CD14-positive monocyte (primary cell): ENCODE measurements around the gene STOX2. TPM values are rescaled to one million over a fixed set of nuclear protein-coding genes. Genes with fewer than 3 reads are reported as not detected.

Source experiments
- DNase-seq, 3 donors: peaks; one replicate each; pipeline ENCODE4 v3.0.0-alpha.2; 2011 to 2022
- H2AFZ ChIP-seq: 2 replicates; pipeline ENCODE4 v1.6.0; 2012; ENCODE audit warnings: mild to moderate bottlenecking, low read depth, low read length, inconsistent platforms; ENCODE audit not compliant: insufficient read depth, poor library complexity, severe bottlenecking
- H3K27ac ChIP-seq, 2 donors: 1 replicate in 1 of 2; 2 replicates in 1 of 2; pipeline ENCODE4 v1.5.1; 2012 to 2013; ENCODE audit warnings: low read length in 2 of 2, control low read depth in 1 of 2, inconsistent platforms in 1 of 2, low read depth in 1 of 2, mild to moderate bottlenecking in 1 of 2
- H3K27me3 ChIP-seq, 2 donors: one replicate each; pipeline versions ENCODE4 v1.6.0 to v1.6.1; 2011 to 2013; ENCODE audit warnings: low read length in 2 of 2; ENCODE audit not compliant: control insufficient read depth in 2 of 2, insufficient read depth in 2 of 2
- H3K36me3 ChIP-seq, 2 donors: replicated peaks in 1 of 2; 1 replicate in 1 of 2; 2 replicates in 1 of 2; pipeline versions ENCODE4 v1.5.1 to v1.6.1; 2012 to 2013; ENCODE audit warnings: low read length in 2 of 2, control low read depth in 1 of 2, inconsistent platforms in 1 of 2, mild to moderate bottlenecking in 1 of 2; ENCODE audit not compliant: insufficient read depth in 2 of 2, control insufficient read depth in 1 of 2
- H3K4me1 ChIP-seq, 2 donors: 1 replicate in 1 of 2; 2 replicates in 1 of 2; pipeline versions ENCODE4 v1.5.1 to v1.6.1; 2012 to 2013; ENCODE audit warnings: low read length in 2 of 2, control low read depth in 1 of 2, inconsistent platforms in 1 of 2, mild to moderate bottlenecking in 1 of 2, moderate library complexity in 1 of 2; ENCODE audit not compliant: insufficient read depth in 2 of 2, control insufficient read depth in 1 of 2
- H3K4me2 ChIP-seq: replicated peaks from 2 replicates; pipeline ENCODE3; 2012; ENCODE audit warnings: low read length, moderate library complexity, mild to moderate bottlenecking; ENCODE audit not compliant: poor library complexity, severe bottlenecking; ENCODE audit errors: extremely low read depth
- H3K4me3 ChIP-seq, 3 experiments: fragments of 200-600 bp in 1 of 3; sonication (generic) in 1 of 3; replicated peaks in 1 of 3; 1 replicate in 2 of 3; 2 replicates in 1 of 3; pipeline ENCODE4 v1.5.1; 2011 to 2013; ENCODE audit warnings: low read length in 3 of 3, mild to moderate bottlenecking in 3 of 3, control low read depth in 2 of 3, low read depth in 2 of 3, inconsistent platforms in 1 of 3, moderate library complexity in 1 of 3
- H3K79me2 ChIP-seq: 2 replicates; pipeline ENCODE4 v1.6.0; 2012; ENCODE audit warnings: mild to moderate bottlenecking, control low read depth, inconsistent platforms, low read length, moderate library complexity; ENCODE audit not compliant: insufficient read depth
- H3K9ac ChIP-seq: 2 replicates; pipeline ENCODE4 v1.6.0; 2017; ENCODE audit warnings: low read length, mild to moderate bottlenecking; ENCODE audit not compliant: insufficient read depth, poor library complexity, severe bottlenecking
- H3K9me3 ChIP-seq, 2 donors: replicated peaks in 1 of 2; 1 replicate in 1 of 2; 2 replicates in 1 of 2; pipeline versions ENCODE4 v1.5.1 to v1.6.1; 2012 to 2013; ENCODE audit warnings: low read length in 2 of 2, control low read depth in 1 of 2; ENCODE audit not compliant: control insufficient read depth in 1 of 2, insufficient read depth in 1 of 2
- H4K20me1 ChIP-seq: 2 replicates; pipeline ENCODE4 v1.6.0; 2012; ENCODE audit warnings: mild to moderate bottlenecking, low read length, control low read depth, moderate library complexity; ENCODE audit not compliant: insufficient read depth
- H3K27ac Mint-ChIP-seq, 7 donors: one replicate each; pipeline ENCODE4 v1.8.0; 2020; ENCODE audit warnings: mild to moderate bottlenecking in 7 of 7, mixed read lengths in 7 of 7, moderate library complexity in 6 of 7, inconsistent platforms in 2 of 7
- H3K27me3 Mint-ChIP-seq, 3 donors: one replicate each; pipeline ENCODE4 v1.8.0; 2021 to 2022; ENCODE audit warnings: low read depth in 3 of 3, mild to moderate bottlenecking in 3 of 3, mixed read lengths in 3 of 3, moderate library complexity in 3 of 3, inconsistent platforms in 1 of 3
- H3K36me3 Mint-ChIP-seq, 2 donors: one replicate each; pipeline ENCODE4 v1.8.0; 2020; ENCODE audit warnings: mixed read lengths in 2 of 2, inconsistent platforms in 1 of 2, mild to moderate bottlenecking in 1 of 2
- H3K4me1 Mint-ChIP-seq: one replicate; pipeline ENCODE4 v1.8.0; 2020; ENCODE audit warnings: mild to moderate bottlenecking, mixed read lengths
- H3K4me3 Mint-ChIP-seq, 2 donors: one replicate each; pipeline ENCODE4 v1.8.0; 2020; ENCODE audit warnings: mild to moderate bottlenecking in 2 of 2, mixed read lengths in 2 of 2, moderate library complexity in 1 of 2
- H3K9me3 Mint-ChIP-seq, 7 donors: one replicate each; pipeline ENCODE4 v1.8.0; 2020 to 2022; ENCODE audit warnings: mixed read lengths in 7 of 7, mild to moderate bottlenecking in 6 of 7, moderate library complexity in 6 of 7, inconsistent platforms in 2 of 7
- CTCF ChIP-seq: fragments of 200-600 bp; IDR thresholded peaks from one replicate; pipeline ENCODE4 v1.8.0; 2022; ENCODE audit warnings: antibody characterized with exemption, mild to moderate bottlenecking
- WGBS: methylation state at CpG from one replicate; pipeline ENCODE4 v1.1.5; 2013; ENCODE audit warnings: missing lambda C conversion rate; ENCODE audit not compliant: insufficient coverage; 5-methylcytosine and 5-hydroxymethylcytosine counted together
- intact Hi-C, 2 donors: fragments of 100-400 bp; cut with micrococcal nuclease; formaldehyde crosslinking; loops; one replicate each; pipeline versions ENCODE4 v1.15.0 to v1.15.1; 2023
- polyA minus RNA-seq: library from RNA; depleted of rRNA, polyadenylated mRNA; stranded (reverse); fragments of >200 nt; gene quantifications from 2 replicates; pipeline ENCODE4 v1.2.3, GENCODE V29; 2012
- polyA plus RNA-seq, 3 donors: library from polyadenylated mRNA; depleted of rRNA in 1 of 3; unstranded in 2 of 3; stranded (reverse) in 1 of 3; fragments of 300-500 nt in 2 of 3; fragments of >200 nt in 1 of 3; fragmentation: Illumina TruSeq in 2 of 3; gene quantifications; 1 replicate in 2 of 3; 2 replicates in 1 of 3; pipeline ENCODE4 v1.2.3, GENCODE V29; 2012 to 2021
- total RNA-seq, 12 experiments: library from RNA in 1 of 12; stranded (reverse) in 1 of 12; fragments of 120-200 nt in 1 of 12; gene quantifications; one replicate each; pipeline ENCODE4 v1.2.4 and lab custom pipeline; 2013 to 2026; ENCODE audit warnings: mixed read lengths in 6 of 12, inconsistent platforms in 1 of 12

The STOX2 gene
- 0.08 TPM for total RNA-seq (2013)
- polyA plus RNA-seq (under 1 TPM in 1 of 3 donors, not detected in 2; 0.01 TPM), polyA minus RNA-seq (0.14 and 0.24 TPM in 2 replicates), total RNA-seq (lab: John Stamatoyannopoulos, UW) (1.1 to 9.4 (median 4.6) reads per million in 11 experiments)

- peaks cover 0 to 15% (median 6%) of the 10 kb centered on the region in 7 donors for H3K9me3 Mint-ChIP-seq
- no peaks in the 10 kb centered on the region for H4K20me1 ChIP-seq
- H3K27me3 Mint-ChIP-seq = peaks cover 48 to 69% (median 54%) of the 10 kb centered on the region in 3 donors
- peak within 1 kb of the TSS; percentile 20 to 73 (median 47) for H3K4me3 ChIP-seq
- peaks cover 35 to 64% of the 10 kb centered on the region in 2 donors for H3K27me3 ChIP-seq
- peak within 1 kb of the TSS; percentile 78 to 87 for H3K4me3 Mint-ChIP-seq
- intact Hi-C loops = no loop called here
- peak; percentile 25 to 49 (median 44) for DNase-seq
- WGBS = 1% methylated on average over 40 of the region's 45 CpGs
- peak within 1 kb of the TSS; percentile 84 for H3K4me2 ChIP-seq
- no peak within 1 kb of the TSS for H3K9ac ChIP-seq
- H3K79me2 ChIP-seq = no peaks in the 10 kb centered on the region
- H2AFZ ChIP-seq = peak within 1 kb of the TSS; percentile 74
- no peak for TF ChIP-seq CTCF
- H3K9me3 ChIP-seq = peaks cover 0 to 11% of the 10 kb centered on the region in 2 donors
- H3K4me1 ChIP-seq = peaks cover 15 to 23% of the 10 kb centered on the region in 2 donors
- H3K36me3 ChIP-seq = no peaks in the 10 kb centered on the region
- H3K27ac ChIP-seq = no peak within 1 kb of the TSS
- peaks cover 0 to 3% of the 10 kb centered on the region in 2 donors for H3K36me3 Mint-ChIP-seq
- H3K4me1 Mint-ChIP-seq = peaks cover 17% of the 10 kb centered on the region
- no peak within 1 kb of the TSS for H3K27ac Mint-ChIP-seq
Measured at GRCh38 chr4:183905081-183905592, at the start of gene STOX2. STOX2 (plus strand) TSS chr4:183905307; CDS start chr4:183906791, 1,484 bp downstream.

GRCh38 chr4:183855323-183856190, 49.5 kb upstream of the STOX2 start:
- no peaks in the 10 kb centered on the region for H3K4me1 ChIP-seq
- no peaks in the 10 kb centered on the region for H3K9me3 ChIP-seq
- H3K27ac ChIP-seq = no peak overlapping the region
- no peak for TF ChIP-seq CTCF
- 93% methylated on average over 8 of the region's 14 CpGs for WGBS
- no peak overlapping the region for H3K4me3 ChIP-seq
- H3K36me3 ChIP-seq = no peaks in the 10 kb centered on the region
- no peak overlapping the region for H2AFZ ChIP-seq
- peaks cover 0 to 5% (median 5%) of the 10 kb centered on the region in 3 donors for H3K27me3 Mint-ChIP-seq
- H3K36me3 Mint-ChIP-seq = no peaks in the 10 kb centered on the region
- H3K27me3 ChIP-seq = no peaks in the 10 kb centered on the region
- intact Hi-C loops = no loop called here
- no peak overlapping the region for H3K27ac Mint-ChIP-seq
- peaks cover 0 to 2% (median 0%) of the 10 kb centered on the region in 7 donors for H3K9me3 Mint-ChIP-seq
- no peak overlapping the region for H3K9ac ChIP-seq
- no peaks in the 10 kb centered on the region for H4K20me1 ChIP-seq
- H3K79me2 ChIP-seq = no peaks in the 10 kb centered on the region
- H3K4me2 ChIP-seq = no peak overlapping the region
- H3K4me3 Mint-ChIP-seq = no peak overlapping the region
- DNase-seq = no peak
- H3K4me1 Mint-ChIP-seq = peaks cover 10% of the 10 kb centered on the region
